HG02623 (cell line): ENCODE results near the gene CALHM6.
"Not testable (repeated sequence)": the region's sequence is repeated elsewhere in the genome, so short reads cannot be mapped to it uniquely, and the experiment has no call there.

Source experiments
- ATAC-seq: cut with Tn5 transposase; IDR thresholded peaks from one replicate; pipeline ENCODE4 v1.9.1; 2021; ENCODE audit warnings: moderate library complexity; ENCODE audit not compliant: unreplicated experiment

Gene CALHM6

DNA sequence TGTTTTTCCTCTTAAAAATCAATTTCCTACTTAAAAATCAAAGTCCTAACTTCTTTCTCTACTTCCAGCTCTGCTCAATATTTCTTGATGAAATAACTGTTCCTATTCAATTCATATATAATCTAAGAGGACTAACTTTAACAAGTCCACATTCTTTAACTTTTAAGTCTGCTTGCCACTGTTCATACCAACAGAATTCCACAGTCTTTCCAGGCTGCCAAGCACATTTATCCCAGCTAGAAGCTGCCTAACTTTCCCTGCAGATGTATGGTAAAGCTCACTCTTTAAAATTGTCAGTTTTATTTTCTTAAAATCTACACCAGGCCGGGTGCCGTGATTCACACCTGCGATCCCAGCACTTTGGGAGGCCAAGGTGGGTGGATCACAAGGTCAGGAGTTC is 11.5 kb downstream of the CALHM6 start:
- no peak for ATAC-seq

DNA sequence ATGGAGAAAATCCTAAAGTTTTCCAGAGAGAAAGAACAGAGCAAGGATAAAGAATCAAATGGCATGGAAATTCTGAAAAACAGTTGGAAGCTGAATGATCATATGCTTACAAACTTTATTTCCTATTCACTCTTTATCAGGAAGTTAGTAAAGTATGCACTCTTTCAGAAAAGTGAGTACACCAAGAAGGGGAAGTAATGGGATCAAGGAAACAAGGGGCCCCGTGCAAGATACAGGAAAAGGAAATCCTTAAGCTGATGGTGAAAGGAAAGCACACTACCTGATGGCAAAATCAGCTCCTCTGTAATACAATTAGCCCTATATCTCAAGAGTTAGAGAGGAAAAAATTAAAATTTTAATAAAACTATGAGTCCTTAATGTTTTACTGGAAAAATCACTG is 14.0 kb downstream of the CALHM6 start:
- ATAC-seq: no peak

DNA sequence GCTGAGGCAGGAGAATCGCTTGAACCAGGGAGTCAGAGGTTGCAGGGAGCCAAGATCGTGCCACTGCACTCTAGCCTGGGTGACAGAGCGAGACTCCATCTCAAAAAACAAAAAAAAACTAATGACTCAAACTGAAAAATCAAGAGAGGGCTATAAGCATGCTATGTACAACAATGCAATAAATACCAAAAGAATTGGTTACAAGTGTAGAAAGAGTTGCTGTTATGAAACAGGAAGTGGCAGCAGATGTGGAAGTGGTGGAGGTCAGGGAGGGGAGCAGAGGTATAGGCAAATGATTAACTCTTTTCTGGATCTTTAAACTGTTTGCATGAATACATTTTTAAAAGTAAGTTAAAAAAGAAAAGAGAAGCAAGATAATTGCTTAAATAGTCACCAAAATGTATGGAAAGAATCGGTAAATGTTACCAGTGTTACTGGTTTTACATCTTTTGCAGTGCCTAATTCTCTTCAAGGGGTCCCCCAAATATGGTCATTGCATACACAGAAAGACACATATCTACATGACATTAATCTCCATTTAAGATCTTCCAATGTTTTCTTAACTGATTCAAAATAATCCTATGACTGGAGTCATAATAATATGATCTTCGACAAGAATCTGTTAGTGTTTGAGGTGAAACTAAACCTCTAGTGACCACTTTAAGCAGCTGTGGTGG is 15.0 kb downstream of the CALHM6 start:
- ATAC-seq: peak; percentile 100

DNA sequence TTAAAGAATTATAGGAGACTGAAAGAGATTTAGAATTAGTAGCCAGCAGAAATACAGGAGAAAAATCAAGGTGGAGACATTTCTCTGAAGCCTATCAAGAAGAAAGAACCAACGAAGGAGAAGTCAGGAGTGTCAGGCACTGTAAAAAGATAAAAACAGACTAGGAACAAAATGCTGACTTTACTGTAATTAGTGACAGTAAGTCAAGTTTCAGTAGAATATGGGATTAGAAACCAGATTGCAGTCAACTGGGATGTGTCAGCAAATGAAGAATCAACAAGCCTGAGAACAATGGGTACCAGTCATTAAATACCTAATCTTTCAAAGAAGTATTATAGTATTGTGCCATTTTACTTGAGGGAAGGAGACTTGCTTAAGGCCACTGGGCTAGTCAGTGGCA is 21.6 kb downstream of the CALHM6 start:
- no peak for ATAC-seq

DNA sequence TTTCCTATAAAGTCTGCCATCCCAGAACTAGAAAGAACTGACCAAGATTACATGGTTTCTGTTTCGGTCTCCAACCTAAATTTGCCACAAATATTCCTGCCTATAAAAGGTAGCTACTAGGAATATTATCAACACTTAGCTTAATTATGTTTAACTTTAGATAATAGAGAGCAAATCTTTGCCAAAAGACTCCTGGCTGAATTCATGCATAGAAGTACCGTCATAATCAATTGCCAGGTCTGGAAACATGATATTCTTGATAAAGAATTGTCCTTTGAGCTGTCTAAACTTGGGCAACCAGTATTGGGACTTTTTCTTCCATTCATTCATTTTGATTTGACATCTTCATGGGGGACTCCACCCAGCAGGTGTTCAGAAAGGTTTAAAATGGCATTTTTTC is 22.4 kb downstream of the CALHM6 start:
- no peak for ATAC-seq

DNA sequence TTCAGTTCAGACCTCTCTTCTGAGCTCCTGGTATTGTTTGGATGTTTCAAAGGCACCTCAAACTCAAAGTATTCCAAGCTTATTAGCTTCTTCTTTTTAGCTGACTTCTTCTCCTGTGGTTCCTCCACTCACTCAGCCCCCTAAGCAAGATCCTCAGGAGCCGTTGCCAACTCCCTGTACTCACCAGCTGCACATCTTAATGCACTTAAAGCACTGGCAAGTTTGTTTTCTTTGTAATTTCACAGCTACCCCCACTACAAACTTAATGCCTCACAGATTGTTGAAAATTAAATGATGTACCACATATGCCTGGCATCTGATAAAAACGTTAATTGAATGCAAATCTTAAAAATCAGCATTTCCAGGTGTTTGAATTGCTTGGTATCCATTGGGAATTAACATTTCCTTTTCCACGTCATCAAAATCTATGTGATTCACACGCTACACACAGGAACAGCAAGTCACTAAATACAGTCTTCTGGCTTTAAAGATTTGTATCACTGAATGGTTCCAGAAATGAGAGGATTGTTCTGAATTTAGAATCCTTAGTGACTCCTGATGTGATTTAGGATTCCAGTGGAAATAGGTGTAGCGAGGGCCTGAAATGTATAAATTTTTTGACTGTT is 24.5 kb downstream of the CALHM6 start:
- no peak for ATAC-seq

DNA sequence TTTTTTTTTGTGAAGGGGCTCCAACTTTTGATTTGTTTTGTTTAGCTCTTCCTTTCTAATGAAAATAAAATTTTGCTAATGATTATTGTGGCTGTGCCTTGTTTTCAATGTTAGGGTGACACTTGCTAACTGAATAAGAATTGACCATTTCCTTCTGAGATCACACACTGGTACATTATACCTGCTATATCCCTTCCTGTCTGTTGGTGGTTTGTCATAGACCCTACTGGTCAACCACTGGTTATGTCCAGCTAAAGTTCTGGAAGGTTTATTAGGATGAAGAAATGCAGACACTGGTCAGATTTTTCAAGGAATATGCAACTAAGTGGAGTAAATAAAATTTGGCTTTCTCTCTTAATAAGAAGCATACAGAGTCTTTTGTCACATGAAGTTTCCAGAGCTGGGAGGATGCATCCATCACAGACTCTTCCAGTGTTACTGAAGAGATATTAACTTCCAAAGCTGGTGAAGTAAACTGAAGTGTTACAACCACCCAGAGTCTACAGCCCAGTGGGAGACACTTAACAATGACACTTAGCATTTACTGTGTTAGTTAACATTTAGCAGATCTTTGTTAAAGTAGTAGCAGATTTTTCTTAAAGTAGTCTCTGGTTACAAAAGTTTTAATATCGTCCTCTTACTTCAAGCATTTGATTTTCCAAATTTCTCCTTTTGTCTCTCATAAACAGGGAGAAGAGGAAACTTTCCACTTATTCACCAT is 30.6 kb downstream of the CALHM6 start:
- no peak for ATAC-seq

DNA sequence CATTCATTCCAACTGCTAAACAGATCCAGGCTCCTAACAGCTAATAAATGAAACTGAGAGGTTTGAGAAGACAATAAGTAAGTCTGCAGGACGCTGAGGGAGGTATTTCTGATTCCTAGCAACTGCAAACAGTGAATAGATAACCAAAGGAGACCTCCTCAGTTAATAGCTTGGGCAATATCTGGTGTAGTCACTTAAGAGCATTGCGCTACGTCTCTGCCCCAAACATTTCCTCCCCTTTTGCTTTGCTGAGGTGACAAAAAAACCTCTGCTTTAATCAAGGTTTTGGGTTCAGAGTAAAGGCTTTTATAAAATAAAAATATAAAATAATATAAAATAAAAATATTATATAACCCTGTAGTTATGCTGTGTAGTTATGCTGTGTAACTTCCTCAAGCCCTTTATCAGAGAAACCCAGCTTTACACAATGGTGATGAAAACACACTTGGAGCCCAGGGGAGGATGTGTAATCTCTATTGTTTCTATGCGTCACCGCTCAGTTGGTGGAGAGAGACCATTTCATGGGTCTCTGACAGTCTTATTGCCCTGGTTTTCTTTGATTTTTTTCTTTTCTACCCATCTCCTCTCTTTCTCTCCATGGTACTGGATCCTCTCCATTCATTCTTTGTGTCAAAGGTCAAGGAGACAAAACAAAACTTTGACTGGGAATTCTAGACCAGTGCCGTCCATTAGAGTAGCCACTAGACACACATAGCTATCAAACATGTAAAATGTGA is 31.3 kb downstream of the CALHM6 start:
- ATAC-seq: no peak

DNA sequence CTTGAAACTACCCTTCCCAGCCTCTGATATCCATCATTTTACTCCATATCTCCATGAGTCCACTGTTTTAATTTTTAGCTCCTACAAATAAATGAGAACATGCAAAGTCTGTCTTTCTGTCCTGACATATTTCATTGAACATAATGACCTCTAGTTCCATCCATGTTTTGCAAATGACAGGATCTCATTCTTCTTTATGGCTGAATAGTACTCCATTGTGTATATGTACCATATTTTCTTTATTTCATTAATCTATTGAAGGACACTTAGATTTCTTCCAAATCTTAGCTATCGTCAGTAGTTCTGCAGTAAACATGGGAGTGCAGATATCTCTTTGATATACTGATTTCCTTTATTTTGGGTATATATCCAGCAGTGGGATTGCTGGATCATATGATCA is 34.0 kb downstream of the CALHM6 start:
- not testable (repeated sequence) for ATAC-seq

DNA sequence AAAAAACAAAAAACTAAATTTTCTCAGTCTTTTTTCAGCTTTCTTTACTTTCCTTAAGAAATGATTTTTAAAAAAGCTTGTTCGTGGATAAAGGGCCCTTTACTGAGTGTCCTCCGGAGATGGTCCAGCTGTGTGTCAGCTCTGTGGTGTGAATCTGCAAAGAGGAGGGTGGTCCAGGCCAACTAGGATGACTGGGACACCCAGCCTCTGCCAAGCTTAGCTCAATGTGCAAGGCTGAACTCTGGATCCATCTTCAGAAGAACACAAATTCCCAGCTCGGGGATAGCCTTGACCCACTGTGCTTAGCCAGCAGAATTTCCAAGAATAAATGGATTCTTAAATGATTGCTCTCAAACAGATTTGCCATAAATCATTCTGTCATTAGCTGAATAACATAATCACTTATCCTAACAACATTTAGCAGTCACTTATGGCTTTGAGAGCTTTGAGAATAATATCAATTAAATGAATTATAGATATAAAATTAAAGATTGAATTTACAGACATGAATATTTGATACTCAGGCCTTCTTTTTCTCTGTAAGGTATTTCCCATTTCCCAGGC is 36.0 kb downstream of the CALHM6 start:
- no peak for ATAC-seq

DNA sequence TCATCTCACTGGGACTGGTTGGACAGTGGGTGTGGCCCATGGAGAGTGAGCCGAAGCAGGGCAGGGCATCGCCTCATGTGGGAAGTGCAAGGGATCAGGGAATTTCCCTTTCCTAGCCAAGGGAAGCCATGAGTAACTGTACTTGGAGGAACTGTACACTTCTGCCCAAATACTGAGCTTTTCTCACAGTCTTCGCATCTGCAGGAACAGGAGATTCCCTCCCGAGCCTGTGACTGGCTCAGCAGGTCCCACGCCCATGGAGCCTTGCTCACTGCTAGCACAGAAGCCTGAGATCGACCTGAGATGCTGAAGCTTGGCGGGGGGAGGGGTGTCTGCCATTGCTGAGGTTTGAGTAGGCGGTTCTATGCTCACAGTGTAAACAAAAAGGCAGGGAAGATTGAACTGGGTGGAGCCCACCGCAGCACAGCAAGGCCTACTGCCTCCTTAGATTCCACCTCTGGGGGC is 39.8 kb downstream of the CALHM6 start:
- ATAC-seq: no peak

DNA sequence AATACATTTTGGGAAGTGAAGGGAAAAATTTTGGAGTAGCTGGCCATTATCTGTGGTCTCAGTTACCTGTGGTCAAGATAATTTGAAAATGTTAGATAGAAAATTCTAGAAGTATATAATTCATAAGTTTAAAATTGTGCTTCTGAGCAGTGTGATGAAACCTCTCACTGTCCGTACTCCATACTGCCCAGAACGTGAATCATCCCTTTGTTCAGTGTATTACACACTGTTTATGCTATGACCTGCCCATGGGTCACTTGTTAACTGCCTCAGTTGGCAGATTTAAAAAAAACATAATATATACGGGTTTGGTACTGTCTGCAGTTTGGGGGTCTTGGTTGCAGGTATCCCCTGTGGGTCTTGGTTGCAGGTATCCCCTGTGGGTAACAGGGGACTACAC is 46.1 kb downstream of the CALHM6 start:
- no peak for ATAC-seq

DNA sequence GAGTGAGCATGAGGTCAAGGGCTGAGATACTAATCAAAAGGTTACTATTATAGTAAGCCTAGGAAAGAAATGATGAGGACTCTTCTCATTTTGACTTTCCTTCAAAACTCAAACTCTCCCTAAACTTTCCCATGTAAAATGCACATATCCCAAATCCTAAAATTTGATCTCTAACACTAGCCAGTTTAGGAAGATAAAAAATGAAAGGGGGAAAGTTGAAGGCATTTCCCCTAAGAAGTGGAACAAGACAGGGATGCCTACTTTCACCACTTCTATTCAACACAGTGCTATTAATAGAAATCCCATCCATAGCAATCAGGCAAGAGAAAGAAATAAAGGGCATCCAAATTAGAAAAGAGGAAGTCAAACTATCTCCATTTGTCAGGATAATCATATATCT is 47.4 kb downstream of the CALHM6 start:
- no peak for ATAC-seq

DNA sequence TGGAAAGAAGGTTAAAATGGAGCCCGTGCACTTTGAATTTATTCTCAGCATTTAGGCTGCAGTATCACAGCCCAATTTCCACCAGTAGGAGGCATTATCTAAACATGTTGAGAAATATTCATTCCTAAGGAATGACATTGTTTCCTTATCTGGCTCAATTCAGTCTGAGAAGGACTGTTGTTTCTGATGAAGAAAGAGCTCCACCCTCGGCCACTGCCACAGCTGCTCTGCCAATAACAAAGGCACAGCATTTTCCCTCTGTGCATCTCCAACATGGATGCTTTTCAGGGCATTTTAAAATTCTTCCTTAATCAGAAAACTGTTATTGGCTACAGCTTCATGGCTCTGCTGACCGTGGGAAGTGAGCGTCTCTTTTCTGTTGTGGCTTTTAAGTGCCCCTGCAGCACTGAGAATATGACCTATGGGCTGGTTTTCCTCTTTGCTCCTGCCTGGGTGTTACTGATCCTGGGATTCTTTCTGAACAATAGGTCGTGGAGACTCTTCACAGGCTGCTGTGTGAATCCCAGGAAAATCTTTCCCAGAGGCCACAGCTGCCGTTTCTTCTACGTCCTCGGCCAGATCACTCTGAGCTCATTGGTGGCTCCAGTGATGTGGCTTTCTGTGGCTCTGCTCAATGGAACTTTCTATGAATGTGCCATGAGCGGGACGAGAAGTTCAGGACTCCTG is 50.4 kb downstream of the CALHM6 start, which contains the start of gene CALHM5:
Gene CALHM5 (plus strand): TSS at position 216 of the 687 bp plus-strand sequence. CDS start 58 bp downstream, at position 274.
- ATAC-seq: no peak

DNA sequence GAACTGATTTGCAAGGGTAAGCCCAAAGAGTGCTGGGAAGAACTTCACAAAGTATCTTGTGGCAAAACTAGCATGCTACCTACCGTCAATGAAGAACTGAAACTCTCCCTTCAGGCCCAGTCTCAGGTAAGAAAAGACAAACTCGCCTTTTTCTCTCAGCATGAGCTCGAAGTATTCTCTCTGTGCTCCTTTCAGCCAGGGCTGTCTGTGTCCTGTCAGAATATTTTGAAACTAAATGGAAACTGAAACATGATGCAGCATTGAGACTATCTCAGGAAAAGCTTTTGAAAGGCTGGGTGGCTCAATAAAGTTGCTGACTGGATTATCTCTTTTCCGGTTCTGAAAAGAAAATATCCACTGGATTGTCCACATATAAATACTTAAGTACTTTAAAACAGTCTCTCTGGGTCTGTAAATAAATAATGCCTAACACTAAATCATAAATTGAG is 51.0 kb downstream of the CALHM6 start:
- peak; percentile 83 for ATAC-seq

DNA sequence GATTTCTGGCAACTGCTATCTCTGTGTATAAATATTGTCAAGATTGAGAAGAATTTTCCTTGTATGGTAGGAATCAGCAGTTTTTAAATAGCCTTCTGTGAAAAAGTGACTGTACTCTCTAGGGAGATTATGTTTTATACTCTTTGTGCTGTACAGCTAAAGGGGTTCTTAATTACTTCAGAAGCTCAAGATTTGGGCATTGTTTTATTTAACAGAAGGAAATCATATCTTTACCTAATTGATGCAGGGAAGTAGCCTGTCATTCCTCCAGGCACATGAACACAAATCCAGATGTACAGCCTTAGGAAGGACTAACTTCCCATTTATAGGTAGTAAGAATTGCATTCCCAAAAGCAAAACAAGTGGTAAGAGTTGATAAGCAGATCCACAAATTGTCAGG is 51.6 kb downstream of the CALHM6 start:
- ATAC-seq: no peak
